Transverse colon (tissue), 4 donors: ENCODE results near the gene DMGDH. TPM values are rescaled to one million over a fixed set of nuclear protein-coding genes. Genes with fewer than 3 reads are reported as not detected.

ENCODE experiments used
- DNase-seq: peaks from one replicate; pipeline ENCODE4 v3.0.0-alpha.2; 2019
- H3K27ac ChIP-seq, 4 donors: fragments of 200-600 bp; sonication (generic); 2 replicates each; pipeline ENCODE4 v1.5.1; 2016 to 2018; ENCODE audit warnings: inconsistent platforms in 4 of 4
- H3K27me3 ChIP-seq: fragments of 200-600 bp; sonication (generic); 2 replicates; pipeline ENCODE4 v1.5.1; 2017; ENCODE audit warnings: inconsistent platforms
- H3K36me3 ChIP-seq, 4 donors: fragments of 200-600 bp; sonication (generic); 2 replicates each; pipeline ENCODE4 v1.5.1; 2017 to 2019; ENCODE audit warnings: inconsistent platforms in 4 of 4
- H3K4me1 ChIP-seq, 4 donors: fragments of 200-600 bp; sonication (generic); 2 replicates each; pipeline ENCODE4 v1.5.1; 2017 to 2020; ENCODE audit warnings: inconsistent platforms in 4 of 4
- H3K4me3 ChIP-seq, 4 donors: fragments of 200-600 bp; sonication (generic); 1 replicate in 1 of 4; 2 replicates in 3 of 4; pipeline versions ENCODE4 v1.5.1 to v1.6.1; 2017 to 2019; ENCODE audit warnings: inconsistent platforms in 4 of 4
- H3K9me3 ChIP-seq, 2 donors: fragments of 200-600 bp; sonication (generic); 2 replicates each; pipeline ENCODE4 v1.5.1; 2017 to 2019; ENCODE audit warnings: inconsistent platforms in 2 of 2
- EP300 ChIP-seq: sonication (generic); formaldehyde crosslinking; IDR thresholded peaks from one replicate; pipeline ENCODE4 v1.6.1; 2017; ENCODE audit warnings: antibody characterized with exemption, low read depth
- POLR2A ChIP-seq: fragments of 450-650 bp; IDR thresholded peaks from one replicate; pipeline ENCODE4 v1.6.1; 2016; ENCODE audit warnings: antibody characterized with exemption, mild to moderate bottlenecking, moderate library complexity
- POLR2AphosphoS5 ChIP-seq, 3 donors: sonication (generic); formaldehyde crosslinking; IDR thresholded peaks; one replicate each; pipeline ENCODE4 v1.6.1; 2016; ENCODE audit warnings: antibody characterized with exemption in 3 of 3
- WGBS, 2 donors: methylation state at CpG; one replicate each; pipeline ENCODE4 v1.1.5; 2018; ENCODE audit warnings: low coverage in 1 of 2; 5-methylcytosine and 5-hydroxymethylcytosine counted together
- in situ Hi-C, 4 donors: fragments of 200-750 bp; cut with MboI; loops; one replicate each; pipeline versions ENCODE4 v1.15.0 to v1.15.1; 2017; ENCODE audit warnings: low sequenced_read_pairs in 3 of 4, low pct_ligation_motif_present in 1 of 4, low pct_unique_long_range_greater_than_20kb in 1 of 4
- intact Hi-C: fragments of 100-400 bp; cut with DNase I; formaldehyde crosslinking; loops from one replicate; pipeline ENCODE4 v1.15.1; 2023; ENCODE audit warnings: low total_unique reads
- total RNA-seq, 4 donors: library from RNA; depleted of rRNA; stranded (reverse); fragments of >200 nt; gene quantifications; one replicate each; pipeline ENCODE4 v1.1.0, GENCODE V29; 2016
- TF ChIP-seq, protein P1 (sequence below), 5 experiments: fragments of 200-600 bp in 3 of 5; fragments of 450-650 bp in 2 of 5; sonication (generic) in 3 of 5; IDR thresholded peaks; 1 replicate in 2 of 5; 2 replicates in 3 of 5; pipeline ENCODE4 v1.5.1; 2016 to 2017; ENCODE audit warnings: antibody characterized with exemption in 5 of 5, inconsistent platforms in 3 of 5, mild to moderate bottlenecking in 2 of 5, moderate library complexity in 1 of 5

Gene DMGDH
- 1 to 10 TPM in 1 of 4 donors, under 1 TPM in 1, not detected in 2; 0.41 to 2.7 TPM for total RNA-seq

- Histone ChIP-seq H3K4me3 (peak within 1 kb of the TSS in 3 of 4 donors; percentile 30 to 36 (median 32)), H3K4me1 (peaks cover 0 to 5% (median 0%) of the 10 kb centered on the region in 4 donors), H3K27me3 (peaks cover 12% of the 10 kb centered on the region), H3K27ac (peak within 1 kb of the TSS in 3 of 4 donors; percentile 41 to 59 (median 42)), H3K9me3 (no peaks in the 10 kb centered on the region), H3K36me3 (no peaks in the 10 kb centered on the region)
- TF ChIP-seq POLR2A (no peak), POLR2AphosphoS5 (IDR thresholded peaks at IDR 0.05) (no peak), EP300 (no peak)
- TF ChIP-seq, protein P1, sequence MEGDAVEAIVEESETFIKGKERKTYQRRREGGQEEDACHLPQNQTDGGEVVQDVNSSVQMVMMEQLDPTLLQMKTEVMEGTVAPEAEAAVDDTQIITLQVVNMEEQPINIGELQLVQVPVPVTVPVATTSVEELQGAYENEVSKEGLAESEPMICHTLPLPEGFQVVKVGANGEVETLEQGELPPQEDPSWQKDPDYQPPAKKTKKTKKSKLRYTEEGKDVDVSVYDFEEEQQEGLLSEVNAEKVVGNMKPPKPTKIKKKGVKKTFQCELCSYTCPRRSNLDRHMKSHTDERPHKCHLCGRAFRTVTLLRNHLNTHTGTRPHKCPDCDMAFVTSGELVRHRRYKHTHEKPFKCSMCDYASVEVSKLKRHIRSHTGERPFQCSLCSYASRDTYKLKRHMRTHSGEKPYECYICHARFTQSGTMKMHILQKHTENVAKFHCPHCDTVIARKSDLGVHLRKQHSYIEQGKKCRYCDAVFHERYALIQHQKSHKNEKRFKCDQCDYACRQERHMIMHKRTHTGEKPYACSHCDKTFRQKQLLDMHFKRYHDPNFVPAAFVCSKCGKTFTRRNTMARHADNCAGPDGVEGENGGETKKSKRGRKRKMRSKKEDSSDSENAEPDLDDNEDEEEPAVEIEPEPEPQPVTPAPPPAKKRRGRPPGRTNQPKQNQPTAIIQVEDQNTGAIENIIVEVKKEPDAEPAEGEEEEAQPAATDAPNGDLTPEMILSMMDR (IDR thresholded peaks at IDR 0.05) = no peak
- 68 to 84% methylated on average over 5 to 38 of the region's 79 CpGs for WGBS, 2 donors
- DNase-seq = peak; percentile 8
- in situ Hi-C loops = no loop called here
- intact Hi-C loops = no loop called here
Observed at GRCh38 chr5:79069488-79070349, at the start of gene DMGDH, which contains the start of gene BHMT2. Gene DMGDH (minus strand): TSS chr5:79069674. CDS start chr5:79069620, 54 bp downstream. Gene BHMT2 (plus strand): TSS chr5:79069767. CDS start chr5:79069783, 16 bp downstream.

DNA sequence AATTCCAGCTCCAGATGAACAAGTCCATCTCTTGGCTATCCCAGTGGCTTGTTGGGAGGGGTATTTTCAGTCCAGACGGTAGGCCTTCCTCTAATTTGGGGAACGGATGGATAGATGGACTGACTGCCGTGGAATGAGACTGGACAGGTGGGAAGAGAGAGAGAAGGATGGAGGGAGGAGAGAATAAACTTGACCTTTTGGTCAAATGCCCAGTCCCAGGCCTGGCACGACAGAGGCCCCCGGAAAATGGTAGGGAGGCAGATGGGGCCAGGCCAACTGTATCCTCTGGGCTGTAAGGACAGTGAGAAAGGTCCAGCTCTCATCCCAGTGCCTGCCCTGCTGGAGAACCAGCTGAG is 43.2 kb upstream of the DMGDH start:
- peaks cover 0 to 15% (median 8%) of the 10 kb centered on the region in 4 donors for H3K4me1 ChIP-seq
- no peaks in the 10 kb centered on the region for H3K9me3 ChIP-seq
- H3K36me3 ChIP-seq = no peaks in the 10 kb centered on the region
- no peak for TF ChIP-seq POLR2AphosphoS5 (IDR thresholded peaks at IDR 0.05)
- TF ChIP-seq POLR2A = no peak
- no peak for TF ChIP-seq EP300
- H3K27ac ChIP-seq = no peak overlapping the region
- in situ Hi-C loops (no loop called here), intact Hi-C loops (no loop called here)
- WGBS, 2 donors = 88 to 93% methylated on average over 3 to 5 of the region's 5 CpGs
- no peak overlapping the region for H3K4me3 ChIP-seq
- H3K27me3 ChIP-seq = peaks cover 56% of the 10 kb centered on the region
- DNase-seq = no peak

GRCh38 chr5:79111960-79112702 is 42.7 kb upstream of the DMGDH start:
- no peak overlapping the region for H3K4me3 ChIP-seq
- TF ChIP-seq, protein P1 (IDR thresholded peaks at IDR 0.05) = no peak
- TF ChIP-seq POLR2AphosphoS5 (IDR thresholded peaks at IDR 0.05) (no peak), EP300 (no peak), POLR2A (no peak)

GRCh38 chr5:79111387-79111959 is 42.0 kb upstream of the DMGDH start, which contains the start of gene BHMT:
Gene BHMT (plus strand): TSS chr5:79111809. CDS start chr5:79111886, 77 bp downstream.
- Histone ChIP-seq H3K36me3 (no peaks in the 10 kb centered on the region), H3K4me1 (peaks cover 0 to 15% (median 8%) of the 10 kb centered on the region in 4 donors), H3K9me3 (no peaks in the 10 kb centered on the region), H3K4me3 (no peak within 1 kb of the TSS), H3K27me3 (peaks cover 56% of the 10 kb centered on the region), H3K27ac (no peak within 1 kb of the TSS)
- no peak for TF ChIP-seq EP300
- TF ChIP-seq, protein P1 (IDR thresholded peaks at IDR 0.05) = no peak
- TF ChIP-seq POLR2A = no peak
- intact Hi-C loops (no loop called here), in situ Hi-C loops (no loop called here)
- DNase-seq = no peak
- WGBS, 2 donors = 53% methylated on average over 25 of the region's 32 CpGs; no CpG with 5 or more reads in 1 of the 2 donors

More at GRCh38 chr5:79111960-79112702, 42.7 kb upstream of the DMGDH start:
- DNase-seq = no peak
- intact Hi-C loops (no loop called here), in situ Hi-C loops (no loop called here)
- H3K27ac ChIP-seq = no peak overlapping the region
- peaks cover 0 to 15% (median 8%) of the 10 kb centered on the region in 4 donors for H3K4me1 ChIP-seq
- no peaks in the 10 kb centered on the region for H3K36me3 ChIP-seq
- WGBS, 2 donors = 25% methylated on average over 38 of the region's 39 CpGs; no CpG with 5 or more reads in 1 of the 2 donors
- H3K9me3 ChIP-seq = no peaks in the 10 kb centered on the region
- peaks cover 56% of the 10 kb centered on the region for H3K27me3 ChIP-seq
